T-helper 9 cell (primary cell): ENCODE measurements around the gene CTIF.

Experiments
- DNase-seq: peaks from one replicate; pipeline ENCODE4 v3.0.0-alpha.2; 2020

CTIF gene

DNA sequence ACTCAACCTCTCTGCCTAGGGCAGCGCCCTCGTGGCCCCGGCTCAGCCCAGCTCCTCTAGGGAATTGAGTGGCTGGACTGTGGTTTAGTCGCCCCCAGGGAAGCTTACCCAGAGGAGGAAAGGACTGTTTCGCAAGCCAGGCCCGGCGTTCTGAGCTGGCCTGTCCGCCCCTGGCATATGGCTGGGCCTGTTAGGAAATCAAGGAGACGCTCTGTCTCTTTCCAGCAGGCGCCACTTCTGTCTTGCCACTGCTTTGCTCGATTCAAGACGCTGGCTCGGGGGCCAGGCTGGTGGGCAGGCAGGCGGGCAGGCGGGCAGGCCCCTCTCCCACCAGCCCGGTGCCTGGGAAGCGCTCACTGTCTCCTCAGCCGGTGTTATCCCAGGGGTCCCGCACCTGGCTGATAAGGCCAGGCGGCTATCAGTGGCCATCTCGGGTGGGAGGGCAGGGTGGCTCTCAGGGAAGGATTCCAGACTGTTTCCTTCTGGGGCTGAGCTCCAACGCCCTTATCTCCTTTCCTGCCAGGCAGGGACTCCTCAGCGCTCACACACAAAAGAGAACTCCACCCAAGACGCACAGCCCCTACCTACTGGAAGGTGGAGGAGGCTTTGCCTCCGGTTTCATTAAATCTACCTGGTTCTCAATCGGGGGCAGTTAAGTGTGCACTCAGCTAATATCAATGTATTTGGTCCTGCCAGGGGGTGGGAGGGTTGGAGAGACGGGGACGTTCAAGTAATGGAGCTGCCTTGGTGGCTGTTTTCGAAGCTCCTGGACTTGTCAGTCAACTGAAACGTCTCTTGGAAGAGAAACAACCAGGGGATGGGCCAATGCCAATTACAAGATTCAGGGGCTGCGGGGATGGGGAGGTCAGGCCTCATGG is 302.8 kb downstream of the CTIF start:
- no peak for DNase-seq

- peak; percentile 29 for DNase-seq
These were observed 303.6 kb downstream of the CTIF start for GRCh38 chr18:48842259-48843061.

- no peak for DNase-seq
These were observed 304.3 kb downstream of the CTIF start for GRCh38 chr18:48843162-48843561.

- no peak for DNase-seq
These were observed 304.8 kb downstream of the CTIF start for GRCh38 chr18:48843596-48843995.

DNA sequence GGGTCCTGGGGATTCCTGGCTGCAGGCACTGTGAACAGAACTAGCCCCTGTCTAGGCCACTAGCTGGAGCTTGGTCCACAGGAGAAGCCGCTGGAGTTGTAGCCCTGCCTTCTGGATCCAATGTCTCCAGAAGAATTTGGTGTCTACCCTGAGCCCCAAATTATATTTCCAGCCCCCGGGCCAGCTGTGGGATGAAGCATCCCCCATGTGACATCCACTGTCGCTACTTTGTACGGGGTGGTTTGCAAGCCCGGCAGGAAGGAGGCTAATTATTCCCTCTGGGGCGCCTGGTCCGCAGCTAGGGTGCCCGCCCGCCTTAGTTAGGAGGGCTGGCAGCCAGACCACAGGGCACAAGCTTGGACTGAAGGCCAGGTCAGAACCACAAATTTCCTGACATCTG is 305.4 kb downstream of the CTIF start:
- no peak for DNase-seq

- DNase-seq = no peak
These were observed 306.3 kb downstream of the CTIF start for GRCh38 chr18:48845174-48845573.

DNA sequence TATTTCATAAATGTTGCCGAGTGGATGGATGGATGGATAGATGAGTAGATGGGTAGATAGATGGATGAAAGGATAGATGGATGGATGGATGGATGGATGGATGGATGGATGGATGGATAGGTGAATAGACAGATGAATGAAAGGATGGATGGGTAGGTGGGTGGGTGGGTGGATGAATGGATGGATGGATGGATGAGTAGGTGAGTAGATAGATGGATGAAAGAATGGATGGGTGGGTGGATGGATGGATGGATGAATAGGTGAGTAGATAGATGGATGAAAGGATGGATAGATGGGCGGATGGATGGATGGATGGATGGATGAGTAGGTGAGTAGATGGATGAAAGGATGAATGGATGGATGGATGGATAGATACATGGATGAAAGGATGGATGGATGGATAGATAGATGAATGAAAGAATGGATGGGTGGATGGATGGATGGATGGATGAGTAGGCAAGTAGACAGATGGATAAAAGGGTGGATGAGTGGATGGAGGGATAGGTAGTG is 307.6 kb downstream of the CTIF start:
- no peak for DNase-seq

DNA sequence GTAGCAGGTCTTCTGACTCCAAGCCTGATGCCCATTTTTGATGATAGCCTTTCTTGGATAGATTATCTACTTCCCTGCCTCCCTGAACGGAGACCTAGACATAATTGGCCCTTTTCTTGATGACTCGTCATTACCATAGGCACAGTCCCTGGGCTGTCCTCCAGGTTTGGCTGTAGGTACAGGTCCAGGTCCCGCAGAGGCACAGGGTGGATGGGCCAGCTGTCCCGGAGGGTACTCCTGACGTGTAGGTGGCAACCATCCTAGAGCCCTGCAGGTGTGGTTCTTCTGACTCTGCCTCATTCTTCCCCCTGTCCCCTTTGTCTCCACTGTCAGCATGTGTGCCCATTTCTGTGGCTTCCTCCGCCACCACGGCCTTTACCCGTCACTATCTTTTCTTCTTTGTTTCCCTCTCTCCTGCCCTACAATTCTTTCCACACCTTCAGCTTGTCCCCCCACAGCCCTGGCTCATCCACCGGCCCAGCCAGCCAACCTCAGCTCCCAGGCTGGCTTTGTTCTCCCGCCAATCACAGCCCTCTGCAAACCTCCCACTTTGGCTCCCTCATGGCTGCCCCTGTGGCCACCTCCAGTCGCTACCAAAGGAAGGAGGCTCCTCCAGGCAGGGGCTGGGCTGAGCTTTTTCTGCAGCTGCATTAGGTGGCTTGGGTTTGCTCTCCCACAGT is 309.1 kb downstream of the CTIF start:
- no peak for DNase-seq

GRCh38 chr18:48848641-48849143 is 309.9 kb downstream of the CTIF start:
- DNase-seq = no peak

DNA sequence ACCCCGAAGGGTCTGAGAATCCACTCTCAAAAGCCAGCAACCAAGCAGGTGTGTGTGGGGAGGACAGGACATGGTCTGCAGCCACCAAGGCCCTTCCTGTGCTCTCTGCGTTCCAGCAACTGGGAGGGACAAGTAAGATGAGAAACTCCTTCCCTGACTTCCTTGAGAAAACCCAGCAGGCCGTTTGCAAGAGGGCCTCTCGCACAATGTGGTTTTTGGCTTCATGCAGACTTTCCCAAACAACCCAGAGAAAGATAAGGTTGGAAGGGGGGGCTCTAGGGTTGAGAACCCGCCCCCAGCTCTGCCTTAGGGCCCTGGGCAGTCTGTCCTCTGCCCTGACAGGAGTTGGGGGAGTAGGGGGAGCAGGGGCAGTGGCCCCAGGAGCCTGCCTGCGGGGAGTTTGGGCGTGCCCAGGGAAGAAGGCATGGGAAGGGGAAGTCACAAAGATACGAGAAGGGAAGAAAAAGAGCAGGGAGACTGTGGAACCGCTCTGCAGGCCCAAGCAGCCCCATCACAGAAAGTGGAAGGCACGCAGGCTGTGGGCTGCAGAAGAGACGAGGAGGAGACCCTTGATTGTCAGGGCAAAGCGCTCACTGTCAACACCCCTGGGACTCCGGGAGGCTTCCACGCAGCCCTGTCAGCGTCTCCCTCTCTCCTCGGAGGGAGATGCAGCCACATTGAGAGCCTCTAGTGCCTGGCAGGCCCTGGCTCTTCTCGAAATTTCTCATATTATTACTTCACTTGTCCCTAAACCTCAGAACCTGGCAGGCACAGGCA is 312.2 kb downstream of the CTIF start:
- no peak for DNase-seq

DNA sequence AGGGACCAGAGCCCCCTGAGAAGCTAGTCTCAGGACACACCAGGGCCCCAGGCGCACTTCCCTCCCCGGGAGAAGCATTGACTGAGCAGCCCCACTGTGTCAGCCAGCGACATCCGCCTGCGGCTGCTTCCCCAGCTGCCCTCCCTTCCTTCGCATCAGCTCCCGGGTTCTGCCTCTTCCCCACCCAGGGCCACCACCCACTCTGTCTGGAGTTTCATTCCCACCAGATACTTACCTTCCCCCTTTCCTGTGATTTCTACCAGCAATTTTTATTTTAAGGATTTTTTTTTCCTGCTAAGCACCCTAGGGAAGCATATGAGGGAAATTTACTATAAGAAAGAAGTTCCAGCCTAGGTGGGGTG is 312.7 kb downstream of the CTIF start:
- DNase-seq = no peak

DNA sequence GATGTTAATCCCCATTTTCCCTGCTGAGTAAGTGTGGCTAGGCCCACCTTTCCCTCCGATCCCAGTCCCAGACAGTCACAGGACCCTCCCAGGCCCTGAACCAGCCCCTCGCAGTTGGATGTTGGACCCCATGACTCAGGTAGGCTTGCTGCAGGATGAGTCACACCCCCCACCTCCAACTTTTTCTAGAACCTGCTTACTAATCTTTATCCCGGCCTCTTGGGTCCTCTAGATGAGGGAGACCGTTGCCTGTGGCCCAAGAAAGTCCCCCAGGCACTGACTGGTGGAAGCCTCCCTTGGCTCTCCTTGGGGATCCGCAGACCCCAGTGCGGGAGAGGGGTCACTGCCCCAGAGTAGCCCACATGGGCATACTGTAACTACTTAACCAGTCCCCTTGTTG is 313.5 kb downstream of the CTIF start:
- DNase-seq = no peak

GRCh38 chr18:48852794-48853193 is 314.0 kb downstream of the CTIF start:
- DNase-seq = no peak

DNA sequence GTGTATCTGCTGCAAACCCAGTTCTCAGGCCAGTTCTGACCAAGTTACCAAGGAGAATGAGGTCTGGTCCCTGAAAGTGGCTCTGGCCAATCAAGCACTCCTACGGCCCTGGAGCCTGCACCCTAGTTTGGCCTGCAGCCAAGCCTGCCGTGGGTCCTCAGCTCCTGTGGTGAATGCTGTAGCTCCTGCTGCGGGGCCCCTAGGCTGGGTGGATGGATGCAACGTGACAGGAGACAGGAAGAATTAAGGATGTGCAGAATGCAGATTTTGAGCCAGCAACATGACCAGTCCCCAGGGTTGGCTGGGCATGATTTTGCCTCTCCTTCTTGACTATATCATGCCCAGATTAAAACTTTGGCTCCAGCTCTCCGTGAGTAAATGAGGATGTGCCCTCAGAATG is 314.8 kb downstream of the CTIF start:
- no peak for DNase-seq

DNA sequence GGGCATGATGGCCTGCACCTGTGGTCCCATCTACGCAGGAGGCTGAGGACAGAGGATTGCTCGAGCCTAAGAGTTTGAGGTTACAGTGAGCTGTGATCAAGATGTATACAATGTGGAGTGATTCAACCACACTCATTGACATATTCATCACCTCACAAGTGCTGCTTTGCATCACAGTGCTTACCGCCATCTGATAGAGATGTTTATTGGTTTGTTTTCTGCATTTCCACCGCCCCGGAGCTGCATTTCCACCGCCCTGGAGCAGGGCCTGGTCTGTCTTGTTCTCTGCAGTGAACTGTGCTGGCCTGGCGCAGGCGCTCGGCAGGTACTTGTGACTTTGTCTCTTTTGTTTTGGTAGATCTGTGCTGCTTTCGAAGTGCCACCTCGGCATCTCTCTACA is 315.9 kb downstream of the CTIF start:
- no peak for DNase-seq

GRCh38 chr18:48855422-48856377 is 316.9 kb downstream of the CTIF start:
- DNase-seq = no peak

GRCh38 chr18:48857023-48857694 is 318.3 kb downstream of the CTIF start:
- no peak for DNase-seq

GRCh38 chr18:48858676-48859075 is 319.8 kb downstream of the CTIF start:
- DNase-seq = no peak

DNA sequence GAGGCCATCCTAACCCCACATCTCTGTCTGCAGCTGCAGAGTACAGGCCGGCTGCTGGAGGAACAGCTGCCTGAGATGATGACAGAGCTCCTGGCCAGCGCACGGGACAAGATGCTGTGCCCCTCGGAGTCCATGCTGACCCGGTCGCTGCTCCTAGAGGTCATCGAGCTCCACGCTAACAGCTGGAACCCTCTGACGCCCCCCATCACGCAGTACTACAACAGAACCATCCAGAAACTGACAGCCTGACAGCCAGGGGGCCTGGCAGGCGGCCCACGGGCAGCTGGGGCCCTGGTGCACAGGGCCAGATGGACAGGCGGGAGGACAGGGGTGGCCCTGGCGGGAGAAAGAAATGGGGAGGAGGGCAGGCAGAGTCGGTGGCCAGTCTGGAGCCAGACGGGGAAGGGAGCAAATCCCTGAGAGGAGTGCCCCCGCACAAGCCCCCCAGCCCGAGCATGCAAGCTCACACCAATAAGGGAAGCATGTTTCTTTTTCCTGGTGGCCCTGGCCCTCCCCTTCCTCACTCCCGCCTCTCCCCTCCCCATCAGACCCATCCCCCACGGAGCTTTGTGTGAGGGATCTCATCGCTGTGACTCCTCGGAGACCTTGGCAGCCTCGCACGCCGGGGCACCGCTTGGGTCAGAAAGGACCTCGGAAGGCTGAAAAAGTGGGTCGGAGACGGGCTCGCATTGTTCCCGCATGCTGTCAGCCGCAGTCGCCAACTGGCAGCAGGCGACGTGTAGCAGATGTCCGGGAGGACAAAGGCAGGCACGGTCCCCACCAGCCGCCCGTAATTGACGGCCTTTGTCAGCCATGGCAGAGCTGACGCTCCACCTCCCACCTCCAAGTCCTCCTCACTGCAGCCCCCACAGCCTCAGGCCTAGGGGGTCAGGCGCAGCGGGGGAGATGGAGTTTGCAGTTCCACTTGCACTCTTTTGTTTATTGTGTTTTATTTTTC is 320.8 kb downstream of the CTIF start:
- no peak for DNase-seq
